Measurements from ENCODE around the gene PTPRT. TPM values are rescaled to one million over a fixed set of nuclear protein-coding genes. Genes with fewer than 3 reads are reported as not detected.

The PTPRT gene
- total and polyA plus RNA-seq, 2 experiments from 2014 or later = not detected

- Histone ChIP-seq H3K4me2 (no peak overlapping the region), H3F3A (replicated peaks; ENCODE audit: low read depth) (no peaks in the 10 kb centered on the region), H4K20me1 (replicated peaks; ENCODE audit: insufficient read depth) (no peaks in the 10 kb centered on the region), H3K9me2 (ENCODE audit: insufficient read depth) (no peaks in the 10 kb centered on the region), H3K4me3 (no peak overlapping the region), H2AFZ (no peak overlapping the region), H3K36me3 (ENCODE audit: insufficient read depth) (no peaks in the 10 kb centered on the region; the same call in 1 of the 2 replicates), H3K4me1 (ENCODE audit: insufficient read depth) (no peaks in the 10 kb centered on the region), H3K27ac (ENCODE audit: low read depth) (no peak overlapping the region), H3K27me3 (ENCODE audit: insufficient read depth) (no peaks in the 10 kb centered on the region), H3K79me2 (replicated peaks; ENCODE audit: insufficient read depth) (no peaks in the 10 kb centered on the region)
- H3K4me3 Mint-ChIP-seq = no peak overlapping the region
- DNase-seq (ENCODE audit: low spot score) (no peak), ATAC-seq (no peak)
- H3K27ac Mint-ChIP-seq = no peak overlapping the region
- H3K4me1 Mint-ChIP-seq = no peaks in the 10 kb centered on the region; the same call in 2 of the 3 replicates
- H3K36me3 Mint-ChIP-seq (ENCODE audit: low read depth) = peaks cover 24% of the 10 kb centered on the region
- peaks cover 94% of the 10 kb centered on the region for H3K9me3 Mint-ChIP-seq
- no peak for TF ChIP-seq ZNF462 (CRISPR knock-in tag; IDR thresholded peaks at IDR 0.05)
- TF ChIP-seq POLR2AphosphoS5 (IDR thresholded peaks at IDR 0.05; ENCODE audit: low read depth) = no peak
- TF ChIP-seq EZH2 (IDR thresholded peaks at IDR 0.05; ENCODE audit: low read depth, unreplicated experiment) = no peak
- no peak for TF ChIP-seq ETS1 (IDR thresholded peaks at IDR 0.05)
- no peak for TF ChIP-seq CREB1 (CRISPR knock-in tag; IDR thresholded peaks at IDR 0.05; ENCODE audit: low read depth)
- TF ChIP-seq NANOG (IDR thresholded peaks at IDR 0.05; ENCODE audit: borderline replicate concordance) = no peak
- TF ChIP-seq CTCF (conservative IDR thresholded peaks at IDR 0.05; ENCODE audit: low read depth in 2 of 2) = no peak
- no peak for TF ChIP-seq REST (IDR thresholded peaks at IDR 0.05; ENCODE audit: unreplicated experiment)
- TF ChIP-seq ZNF114 (CRISPR knock-in tag; IDR thresholded peaks at IDR 0.05) = no peak
- TF ChIP-seq JUNB (IDR thresholded peaks at IDR 0.05; ENCODE audit: unreplicated experiment) = no peak
- no peak for TF ChIP-seq EZH2phosphoT487 (IDR thresholded peaks at IDR 0.05; ENCODE audit: unreplicated experiment)
- TF ChIP-seq STAT1 (IDR thresholded peaks at IDR 0.05; ENCODE audit: unreplicated experiment) = no peak
- no peak for TF ChIP-seq ZNF331 (CRISPR knock-in tag; IDR thresholded peaks at IDR 0.05; ENCODE audit: low read depth)
- H3K27me3 Mint-ChIP-seq (ENCODE audit: insufficient read depth, low read depth, poor library complexity) = peaks cover 5% of the 10 kb centered on the region
These were observed 121.2 kb downstream of the PTPRT start for GRCh38 chr20:43068482-43068881.
